Neural progenitor cell (in vitro differentiated cells): ENCODE measurements around the gene B3GAT3. TPM values are rescaled to one million over a fixed set of nuclear protein-coding genes. Genes with fewer than 3 reads are reported as not detected.
A peak's percentile ranks its signal among the peaks of the same experiment; 100 is the strongest.

Experiments used
- DNase-seq: peaks from one replicate; pipeline ENCODE4 v3.0.0-alpha.2; 2016; ENCODE audit warnings: low spot score
- H2AFZ ChIP-seq: fragments of 200-600 bp; sonication (generic); replicated peaks from 2 replicates; pipeline ENCODE4 v1.6.1; 2016; ENCODE audit warnings: antibody characterized with exemption
- H3F3A ChIP-seq: fragments of 200-600 bp; sonication (generic); 2 replicates; pipeline ENCODE4 v1.6.1; 2016; ENCODE audit warnings: antibody characterized with exemption, low read depth
- H3K27ac ChIP-seq: fragments of 200-600 bp; sonication (generic); 2 replicates; pipeline ENCODE4 v1.5.1; 2016; ENCODE audit warnings: mild to moderate bottlenecking
- H3K27me3 ChIP-seq: fragments of 200-600 bp; sonication (generic); 2 replicates; pipeline ENCODE4 v1.6.1; 2016; ENCODE audit warnings: mild to moderate bottlenecking, moderate library complexity
- H3K36me3 ChIP-seq: fragments of 200-600 bp; sonication (generic); 2 replicates; pipeline ENCODE4 v1.5.1; 2016
- H3K4me1 ChIP-seq: fragments of 200-600 bp; sonication (generic); 2 replicates; pipeline ENCODE4 v1.6.1; 2016; ENCODE audit warnings: mixed run types
- H3K4me2 ChIP-seq: fragments of 200-600 bp; sonication (generic); 2 replicates; pipeline ENCODE4 v1.6.1; 2016
- H3K4me3 ChIP-seq: fragments of 200-600 bp; sonication (generic); 2 replicates; pipeline ENCODE4 v1.5.1; 2016
- H3K79me2 ChIP-seq: fragments of 200-600 bp; sonication (generic); 2 replicates; pipeline ENCODE4 v1.6.1; 2016; ENCODE audit warnings: low read depth
- H3K9ac ChIP-seq: fragments of 200-600 bp; sonication (generic); 2 replicates; pipeline ENCODE4 v1.6.1; 2016
- H3K9me3 ChIP-seq: fragments of 200-600 bp; sonication (generic); 2 replicates; pipeline ENCODE4 v1.5.1; 2016; ENCODE audit warnings: low read depth
- H4K20me1 ChIP-seq: fragments of 200-600 bp; sonication (generic); 2 replicates; pipeline ENCODE4 v1.6.1; 2016; ENCODE audit warnings: low read depth
- H3K27ac Mint-ChIP-seq: 3 replicates; pipeline ENCODE4 v1.8.0; 2021; ENCODE audit warnings: mixed read lengths
- H3K27me3 Mint-ChIP-seq: 2 replicates; pipeline ENCODE4 v1.8.0; 2022; ENCODE audit warnings: low read depth, mild to moderate bottlenecking, inconsistent platforms, moderate library complexity, mixed read lengths; ENCODE audit not compliant: insufficient read depth
- H3K36me3 Mint-ChIP-seq: 3 replicates; pipeline ENCODE4 v1.8.0; 2021; ENCODE audit warnings: mixed read lengths
- H3K4me1 Mint-ChIP-seq: 3 replicates; pipeline ENCODE4 v1.8.0; 2021; ENCODE audit warnings: mixed read lengths
- H3K4me3 Mint-ChIP-seq: 3 replicates; pipeline ENCODE4 v1.8.0; 2021; ENCODE audit warnings: mild to moderate bottlenecking, moderate library complexity, mixed read lengths
- H3K9me3 Mint-ChIP-seq: 3 replicates; pipeline ENCODE4 v1.8.0; 2020; ENCODE audit warnings: mixed read lengths
- CTCF ChIP-seq: fragments of 200-600 bp; sonication (generic); IDR thresholded peaks from 2 replicates; pipeline ENCODE4 v1.5.1; 2017; ENCODE audit warnings: antibody characterized with exemption, mild to moderate bottlenecking
- EZH2 ChIP-seq: fragments of 200-600 bp; sonication (generic); IDR thresholded peaks from 2 replicates; pipeline ENCODE4 v1.6.1; 2017; ENCODE audit warnings: antibody characterized with exemption, mild to moderate bottlenecking, moderate library complexity
- EZH2phosphoT487 ChIP-seq: fragments of 200-600 bp; sonication (generic); IDR thresholded peaks from 2 replicates; pipeline ENCODE4 v1.6.1; 2017; ENCODE audit warnings: antibody characterized with exemption
- total RNA-seq: library from RNA; depleted of rRNA; stranded (reverse); fragments of >200 nt; gene quantifications from 2 replicates; pipeline ENCODE4 v1.2.3, GENCODE V29; 2015; ENCODE audit warnings: low replicate concordance

The B3GAT3 gene
- total RNA-seq, 1 donor from 2014 or later = 21.2 TPM

GRCh38 chr11:62595124-62595523 lies 26.7 kb downstream of the B3GAT3 start:
- no peaks in the 10 kb centered on the region for H3K27me3 ChIP-seq
- TF ChIP-seq EZH2 (no peak), EZH2phosphoT487 (no peak), CTCF (no peak)
- Mint-ChIP-seq H3K36me3 (peaks cover 33% of the 10 kb centered on the region), H3K4me3 (peak overlapping the region; percentile 21), H3K4me1 (peaks cover 36% of the 10 kb centered on the region), H3K27me3 (peaks cover 2% of the 10 kb centered on the region), H3K9me3 (no peaks in the 10 kb centered on the region), H3K27ac (no peak overlapping the region)
- H3K4me2 ChIP-seq = no peak overlapping the region
- H2AFZ ChIP-seq = no peak overlapping the region
- peaks cover 67% of the 10 kb centered on the region for H3F3A ChIP-seq
- H3K9me3 ChIP-seq = no peaks in the 10 kb centered on the region
- no peak for DNase-seq
- H3K79me2 ChIP-seq = peaks cover 33% of the 10 kb centered on the region
- H3K9ac ChIP-seq = no peak overlapping the region
- no peak overlapping the region for H3K4me3 ChIP-seq
- H4K20me1 ChIP-seq = peaks cover 29% of the 10 kb centered on the region
- H3K27ac ChIP-seq = no peak overlapping the region
- peaks cover 15% of the 10 kb centered on the region for H3K4me1 ChIP-seq
- H3K36me3 ChIP-seq = no peaks in the 10 kb centered on the region

DNA sequence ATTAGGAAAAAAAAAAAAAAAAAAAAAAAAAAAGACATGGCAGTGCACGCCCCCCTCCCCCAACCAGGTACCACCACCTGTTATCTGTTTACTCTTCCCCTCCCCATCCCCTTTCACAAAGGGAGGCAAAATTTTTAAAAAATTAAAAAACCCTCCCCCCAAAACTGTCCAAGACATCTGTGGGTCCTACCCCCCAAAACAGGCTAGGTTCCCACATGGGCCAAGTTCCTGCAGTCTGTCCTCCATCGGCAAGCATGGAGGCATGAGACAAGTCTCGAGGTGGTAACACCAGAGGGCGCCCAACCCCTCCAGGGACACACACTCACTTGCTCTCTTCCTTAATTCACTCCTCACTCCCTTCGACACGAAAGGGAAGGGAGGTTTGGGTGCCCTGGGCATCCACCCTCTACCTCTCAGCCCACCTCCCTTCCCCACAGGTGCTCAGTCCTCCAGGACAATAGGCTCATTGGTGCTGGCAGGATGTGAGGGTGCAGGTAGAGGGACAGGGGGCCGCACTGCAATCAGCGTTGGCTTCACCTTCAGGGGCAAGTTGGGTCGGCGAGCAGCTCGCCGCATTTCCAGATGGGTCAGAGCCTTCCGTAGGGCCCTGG lies 28.2 kb downstream of the B3GAT3 start:
- Histone ChIP-seq H3F3A (peaks cover 67% of the 10 kb centered on the region), H3K27me3 (no peaks in the 10 kb centered on the region), H3K4me2 (no peak overlapping the region), H3K27ac (no peak overlapping the region), H3K9ac (no peak overlapping the region), H3K4me3 (no peak overlapping the region), H3K9me3 (no peaks in the 10 kb centered on the region), H3K79me2 (peaks cover 23% of the 10 kb centered on the region), H4K20me1 (peaks cover 13% of the 10 kb centered on the region), H3K36me3 (no peaks in the 10 kb centered on the region), H3K4me1 (peaks cover 6% of the 10 kb centered on the region), H2AFZ (no peak overlapping the region)
- peak; percentile 88 for DNase-seq
- H3K36me3 Mint-ChIP-seq = peaks cover 27% of the 10 kb centered on the region
- H3K27ac Mint-ChIP-seq = no peak overlapping the region
- H3K27me3 Mint-ChIP-seq = peaks cover 2% of the 10 kb centered on the region
- TF ChIP-seq CTCF = peak; percentile 71
- TF ChIP-seq EZH2phosphoT487 = no peak
- H3K4me3 Mint-ChIP-seq = peak overlapping the region; percentile 72
- H3K9me3 Mint-ChIP-seq = no peaks in the 10 kb centered on the region
- H3K4me1 Mint-ChIP-seq = peaks cover 26% of the 10 kb centered on the region

GRCh38 chr11:62592989-62593421 lies 28.8 kb downstream of the B3GAT3 start:
- H2AFZ ChIP-seq = no peak overlapping the region
- H3K27ac ChIP-seq = no peak overlapping the region
- H3K36me3 ChIP-seq = no peaks in the 10 kb centered on the region
- peaks cover 24% of the 10 kb centered on the region for H3K4me1 Mint-ChIP-seq
- H3K79me2 ChIP-seq = peaks cover 18% of the 10 kb centered on the region
- no peak overlapping the region for H3K27ac Mint-ChIP-seq
- no peaks in the 10 kb centered on the region for H3K9me3 Mint-ChIP-seq
- TF ChIP-seq EZH2phosphoT487 (no peak), CTCF (no peak), EZH2 (no peak)
- no peaks in the 10 kb centered on the region for H3K9me3 ChIP-seq
- H3K4me3 ChIP-seq = no peak overlapping the region
- DNase-seq = no peak
- H3K4me2 ChIP-seq = no peak overlapping the region
- H3K27me3 Mint-ChIP-seq = peaks cover 2% of the 10 kb centered on the region
- peak overlapping the region; percentile 11 for H3K4me3 Mint-ChIP-seq
- peaks cover 8% of the 10 kb centered on the region for H4K20me1 ChIP-seq
- peaks cover 65% of the 10 kb centered on the region for H3F3A ChIP-seq
- peaks cover 23% of the 10 kb centered on the region for H3K36me3 Mint-ChIP-seq
- H3K27me3 ChIP-seq = no peaks in the 10 kb centered on the region
- no peak overlapping the region for H3K9ac ChIP-seq
- H3K4me1 ChIP-seq = peaks cover 6% of the 10 kb centered on the region
